Effector memory CD4-positive, alpha-beta T cell (primary cell): ENCODE measurements around the gene ATXN1.
"Not testable (repeated sequence)": the region's sequence is repeated elsewhere in the genome, so short reads cannot be mapped to it uniquely, and the experiment has no call there.

Source experiments
- DNase-seq, 3 donors: peaks; one replicate each; pipeline ENCODE4 v3.0.0-alpha.2; 2020
- H3K27ac ChIP-seq: 2 replicates; pipeline ENCODE4 v1.7.0; 2013; ENCODE audit warnings: mild to moderate bottlenecking, low read length, moderate library complexity; ENCODE audit not compliant: insufficient read depth, poor library complexity, severe bottlenecking
- H3K27me3 ChIP-seq: replicated peaks from 2 replicates; pipeline ENCODE4 v1.7.0; 2013; ENCODE audit warnings: mild to moderate bottlenecking, low read length; ENCODE audit not compliant: insufficient read depth, control insufficient read depth, poor library complexity, severe bottlenecking
- H3K36me3 ChIP-seq: 2 replicates; pipeline ENCODE4 v1.7.0; 2013; ENCODE audit warnings: mild to moderate bottlenecking, low read length, moderate library complexity; ENCODE audit not compliant: control insufficient read depth, insufficient read depth
- H3K4me1 ChIP-seq: 2 replicates; pipeline ENCODE4 v1.7.0; 2013; ENCODE audit warnings: low read length, mild to moderate bottlenecking; ENCODE audit not compliant: control insufficient read depth, insufficient read depth, poor library complexity, severe bottlenecking
- H3K4me3 ChIP-seq: 2 replicates; pipeline ENCODE4 v1.7.0; 2013; ENCODE audit warnings: low read length, low read depth, mild to moderate bottlenecking; ENCODE audit not compliant: insufficient read depth, poor library complexity, severe bottlenecking
- H3K9me3 ChIP-seq: 2 replicates; pipeline ENCODE4 v1.7.0; 2013; ENCODE audit warnings: mild to moderate bottlenecking, low read length, moderate library complexity; ENCODE audit not compliant: control insufficient read depth

The ATXN1 gene

GRCh38 chr6:16381968-16382367 is 379.3 kb downstream of the ATXN1 start:
- DNase-seq, H3K27me3 ChIP-seq, H3K9me3 ChIP-seq, H3K4me1 ChIP-seq, H3K36me3 ChIP-seq, H3K4me3 ChIP-seq, H3K27ac ChIP-seq: not testable (repeated sequence)

GRCh38 chr6:16380220-16380809 is 380.9 kb downstream of the ATXN1 start:
- DNase-seq = no peak
- Histone ChIP-seq H3K27me3 (no peaks in the 10 kb centered on the region), H3K36me3 (no peaks in the 10 kb centered on the region), H3K4me1 (no peaks in the 10 kb centered on the region), H3K9me3 (no peaks in the 10 kb centered on the region), H3K4me3 (no peak overlapping the region), H3K27ac (no peak overlapping the region)

GRCh38 chr6:16378360-16378759 is 382.9 kb downstream of the ATXN1 start:
- not testable (repeated sequence) for H3K9me3 ChIP-seq, H3K27ac ChIP-seq, H3K27me3 ChIP-seq, H3K36me3 ChIP-seq, H3K4me3 ChIP-seq, H3K4me1 ChIP-seq, DNase-seq

- Histone ChIP-seq H3K9me3 (no peaks in the 10 kb centered on the region), H3K36me3 (no peaks in the 10 kb centered on the region), H3K27me3 (no peaks in the 10 kb centered on the region), H3K4me3 (no peak overlapping the region), H3K4me1 (no peaks in the 10 kb centered on the region), H3K27ac (no peak overlapping the region)
- DNase-seq = no peak
Measured at GRCh38 chr6:16377470-16377869, 383.8 kb downstream of the ATXN1 start.

- H3K4me3 ChIP-seq = no peak overlapping the region
- no peaks in the 10 kb centered on the region for H3K36me3 ChIP-seq
- no peaks in the 10 kb centered on the region for H3K9me3 ChIP-seq
- DNase-seq = no peak
- H3K4me1 ChIP-seq = no peaks in the 10 kb centered on the region
- no peak overlapping the region for H3K27ac ChIP-seq
- no peaks in the 10 kb centered on the region for H3K27me3 ChIP-seq
Measured at GRCh38 chr6:16375843-16376242, 385.4 kb downstream of the ATXN1 start.

- Histone ChIP-seq H3K4me3 (no peak overlapping the region), H3K27ac (no peak overlapping the region)
Measured at GRCh38 chr6:16375206-16375605, 386.1 kb downstream of the ATXN1 start.

GRCh38 chr6:16374461-16375200 is 386.6 kb downstream of the ATXN1 start:
- Histone ChIP-seq H3K36me3 (no peaks in the 10 kb centered on the region), H3K9me3 (no peaks in the 10 kb centered on the region), H3K27me3 (no peaks in the 10 kb centered on the region), H3K4me1 (no peaks in the 10 kb centered on the region), H3K27ac (no peak overlapping the region), H3K4me3 (no peak overlapping the region)
- no peak for DNase-seq

More at GRCh38 chr6:16375206-16375605, 386.1 kb downstream of the ATXN1 start:
- H3K27me3 ChIP-seq = no peaks in the 10 kb centered on the region
- DNase-seq = no peak
- H3K4me1 ChIP-seq = no peaks in the 10 kb centered on the region
- H3K36me3 ChIP-seq = no peaks in the 10 kb centered on the region
- H3K9me3 ChIP-seq = no peaks in the 10 kb centered on the region

GRCh38 chr6:16374016-16374415 is 387.2 kb downstream of the ATXN1 start:
- H3K4me3 ChIP-seq = no peak overlapping the region
- H3K4me1 ChIP-seq = no peaks in the 10 kb centered on the region
- H3K36me3 ChIP-seq = no peaks in the 10 kb centered on the region
- no peaks in the 10 kb centered on the region for H3K9me3 ChIP-seq
- no peak overlapping the region for H3K27ac ChIP-seq
- H3K27me3 ChIP-seq = no peaks in the 10 kb centered on the region
- no peak for DNase-seq

- no peak overlapping the region for H3K4me3 ChIP-seq
- no peaks in the 10 kb centered on the region for H3K4me1 ChIP-seq
- H3K36me3 ChIP-seq = no peaks in the 10 kb centered on the region
- H3K9me3 ChIP-seq = no peaks in the 10 kb centered on the region
- no peak overlapping the region for H3K27ac ChIP-seq
- no peak for DNase-seq
- no peaks in the 10 kb centered on the region for H3K27me3 ChIP-seq
Measured at GRCh38 chr6:16372029-16372776, 389.1 kb downstream of the ATXN1 start.

GRCh38 chr6:16371401-16371800 is 389.9 kb downstream of the ATXN1 start:
- no peaks in the 10 kb centered on the region for H3K9me3 ChIP-seq
- no peaks in the 10 kb centered on the region for H3K4me1 ChIP-seq
- no peak overlapping the region for H3K4me3 ChIP-seq
- H3K27ac ChIP-seq = no peak overlapping the region
- DNase-seq = no peak
- no peaks in the 10 kb centered on the region for H3K36me3 ChIP-seq
- H3K27me3 ChIP-seq = no peaks in the 10 kb centered on the region
